Medulla oblongata (tissue), 1 donor: ENCODE data around the gene CATSPER1.
"Not testable (repeated sequence)": the region's sequence is repeated elsewhere in the genome, so short reads cannot be mapped to it uniquely, and the experiment has no call there.

ENCODE experiments used
- DNase-seq: peaks from one replicate; pipeline ENCODE4 v3.0.0-alpha.2; 2015; ENCODE audit errors: extremely low spot score

CATSPER1 gene

GRCh38 chr11:66020618-66021357, 5.5 kb downstream of the CATSPER1 start:
- no peak for DNase-seq

- DNase-seq, result no peak
Measured at GRCh38 chr11:66020212-66020611, 6.1 kb downstream of the CATSPER1 start.

GRCh38 chr11:66017321-66017720, 9.0 kb downstream of the CATSPER1 start:
- DNase-seq, result no peak

GRCh38 chr11:66016793-66017177, 9.5 kb downstream of the CATSPER1 start:
- DNase-seq, result no peak

GRCh38 chr11:66015936-66016792, 10.1 kb downstream of the CATSPER1 start:
- DNase-seq, result no peak

- no peak for DNase-seq
Measured at GRCh38 chr11:66015454-66015881, 10.8 kb downstream of the CATSPER1 start.

GRCh38 chr11:66014804-66015453, 11.3 kb downstream of the CATSPER1 start:
- DNase-seq, result no peak

- DNase-seq, result no peak
Measured at GRCh38 chr11:66013762-66014100, 12.5 kb downstream of the CATSPER1 start.

GRCh38 chr11:66012946-66013761, 13.1 kb downstream of the CATSPER1 start:
- DNase-seq, result peak; percentile 8

GRCh38 chr11:66012371-66012945, 13.8 kb downstream of the CATSPER1 start:
- no peak for DNase-seq

- DNase-seq, result no peak
Measured at GRCh38 chr11:66011785-66012303, 14.4 kb downstream of the CATSPER1 start, which contains the start of gene CST6. TSS of gene CST6 (plus strand) at chr11:66012008. CDS start at chr11:66012045, 37 bp downstream.

GRCh38 chr11:66011239-66011784, 15.0 kb downstream of the CATSPER1 start:
- no peak for DNase-seq

- not testable (repeated sequence) for DNase-seq
Measured at GRCh38 chr11:66010036-66010435, 16.2 kb downstream of the CATSPER1 start.

GRCh38 chr11:66008468-66009101, 17.7 kb downstream of the CATSPER1 start:
- no peak for DNase-seq

- no peak for DNase-seq
Measured at GRCh38 chr11:66008095-66008467, 18.2 kb downstream of the CATSPER1 start.

- DNase-seq, result no peak
Measured at GRCh38 chr11:66007201-66007634, 19.1 kb downstream of the CATSPER1 start.

- no peak for DNase-seq
Measured at GRCh38 chr11:66006891-66007176, 19.4 kb downstream of the CATSPER1 start.

GRCh38 chr11:66006134-66006890, 20.0 kb downstream of the CATSPER1 start:
- no peak for DNase-seq

- no peak for DNase-seq
Measured at GRCh38 chr11:66004186-66004585, 22.1 kb downstream of the CATSPER1 start.

GRCh38 chr11:66003291-66003690, 23.0 kb downstream of the CATSPER1 start:
- DNase-seq, result no peak
